GM18519 (cell line): Measurements from ENCODE around the gene PELO.
A peak's percentile ranks its signal among the peaks of the same experiment; 100 is the strongest.
"Not testable (repeated sequence)": the region's sequence is repeated elsewhere in the genome, so short reads cannot be mapped to it uniquely, and the experiment has no call there.

Experiments
- ATAC-seq: cut with Tn5 transposase; IDR thresholded peaks from one replicate; pipeline ENCODE4 v1.9.1; 2021; ENCODE audit warnings: mild to moderate bottlenecking, moderate library complexity; ENCODE audit not compliant: unreplicated experiment, low FRiP score

PELO gene

GRCh38 chr5:52787600-52788504 is at the start of gene PELO, which contains the start of gene ITGA1:
Gene PELO, plus strand, starts transcription at chr5:52787916. Its CDS starts 12,479 bp downstream, at chr5:52800395.
Gene ITGA1, plus strand, starts transcription at chr5:52787916. Its CDS starts 438 bp downstream, at chr5:52788354.
- ATAC-seq: no peak

GRCh38 chr5:52738095-52738506 is 49.6 kb upstream of the PELO start:
- no peak for ATAC-seq

- ATAC-seq: no peak
Observed at GRCh38 chr5:52740007-52740406, 47.7 kb upstream of the PELO start.

- ATAC-seq: no peak
Observed at GRCh38 chr5:52743012-52743411, 44.7 kb upstream of the PELO start.

GRCh38 chr5:52743529-52743928 is 44.2 kb upstream of the PELO start:
- ATAC-seq: no peak

- no peak for ATAC-seq
Observed at GRCh38 chr5:52743970-52744369, 43.7 kb upstream of the PELO start.

GRCh38 chr5:52744867-52745458 is 42.8 kb upstream of the PELO start:
- not testable (repeated sequence) for ATAC-seq

- no peak for ATAC-seq
Observed at GRCh38 chr5:52746539-52746938, 41.2 kb upstream of the PELO start.

- no peak for ATAC-seq
Observed at GRCh38 chr5:52748590-52748989, 39.1 kb upstream of the PELO start.

GRCh38 chr5:52749666-52750065 is 38.0 kb upstream of the PELO start:
- ATAC-seq: no peak

GRCh38 chr5:52751137-52751536 is 36.6 kb upstream of the PELO start:
- no peak for ATAC-seq

- no peak for ATAC-seq
Observed at GRCh38 chr5:52754051-52754450, 33.7 kb upstream of the PELO start.

- ATAC-seq: no peak
Observed at GRCh38 chr5:52757527-52757926, 30.2 kb upstream of the PELO start.

- no peak for ATAC-seq
Observed at GRCh38 chr5:52758014-52758413, 29.7 kb upstream of the PELO start.

GRCh38 chr5:52759331-52759730 is 28.4 kb upstream of the PELO start:
- ATAC-seq: no peak

- ATAC-seq: peak; percentile 58
Observed at GRCh38 chr5:52760695-52761366, 26.9 kb upstream of the PELO start.

GRCh38 chr5:52767217-52767743 is 20.4 kb upstream of the PELO start:
- ATAC-seq: no peak

GRCh38 chr5:52767766-52768480 is 19.8 kb upstream of the PELO start:
- ATAC-seq: no peak

GRCh38 chr5:52769061-52769460 is 18.7 kb upstream of the PELO start:
- ATAC-seq: no peak

GRCh38 chr5:52770287-52770939 is 17.3 kb upstream of the PELO start:
- ATAC-seq: no peak
